Hematopoietic multipotent progenitor cell treated with erythropoietin and hydrocortisone succinate and interleukin-3 and kit ligand, for 4 days (in vitro differentiated cells): ENCODE measurements around the gene AKR1D1.
"Not testable (repeated sequence)": the region's sequence is repeated elsewhere in the genome, so short reads cannot be mapped to it uniquely, and the experiment has no call there.

Experiments used
- DNase-seq: peaks from one replicate; pipeline ENCODE4 v3.0.0-alpha.2; 2015

The AKR1D1 gene, protein sequence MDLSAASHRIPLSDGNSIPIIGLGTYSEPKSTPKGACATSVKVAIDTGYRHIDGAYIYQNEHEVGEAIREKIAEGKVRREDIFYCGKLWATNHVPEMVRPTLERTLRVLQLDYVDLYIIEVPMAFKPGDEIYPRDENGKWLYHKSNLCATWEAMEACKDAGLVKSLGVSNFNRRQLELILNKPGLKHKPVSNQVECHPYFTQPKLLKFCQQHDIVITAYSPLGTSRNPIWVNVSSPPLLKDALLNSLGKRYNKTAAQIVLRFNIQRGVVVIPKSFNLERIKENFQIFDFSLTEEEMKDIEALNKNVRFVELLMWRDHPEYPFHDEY

DNA sequence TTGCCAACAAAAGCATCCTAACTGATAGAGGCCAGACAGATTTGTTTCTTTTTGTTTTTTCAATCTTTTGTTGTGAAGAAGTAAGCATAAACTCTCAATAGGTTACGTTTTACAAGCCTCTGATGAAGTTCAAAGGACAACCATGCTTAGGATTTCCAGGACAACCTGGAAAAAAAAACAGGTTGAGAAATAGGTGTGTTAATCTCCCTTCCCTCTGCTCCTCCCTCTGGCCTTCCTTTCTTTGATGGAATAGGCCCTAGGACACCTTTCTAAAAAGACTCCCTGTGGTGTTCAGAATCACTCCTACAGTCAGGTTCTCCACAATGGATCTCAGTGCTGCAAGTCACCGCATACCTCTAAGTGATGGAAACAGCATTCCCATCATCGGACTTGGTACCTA lies at the start of gene AKR1D1:
Gene AKR1D1, plus strand, starts transcription at position 264 of the 400 bp plus-strand sequence. Its CDS starts 60 bp downstream, at position 324.
- no peak for DNase-seq

DNA sequence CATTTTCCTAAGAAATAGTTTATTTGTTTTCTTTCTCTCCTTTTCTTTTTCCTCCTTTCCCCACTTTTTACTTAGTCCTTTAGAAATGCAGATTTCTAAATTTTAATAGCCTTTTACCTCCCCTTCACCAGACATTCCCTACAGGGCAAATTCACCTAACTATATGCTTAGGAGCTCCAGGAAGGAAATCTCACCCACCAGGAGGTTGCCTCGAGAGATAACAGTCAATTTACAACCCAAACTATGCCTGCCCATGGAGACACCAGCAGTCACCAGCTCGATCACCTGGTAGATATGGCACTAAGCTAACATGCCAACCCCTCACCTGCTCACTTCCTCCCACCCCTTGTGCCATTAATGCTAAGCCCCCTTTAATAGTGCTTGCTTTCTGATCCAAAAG lies 49.2 kb upstream of the AKR1D1 start:
- no peak for DNase-seq

DNA sequence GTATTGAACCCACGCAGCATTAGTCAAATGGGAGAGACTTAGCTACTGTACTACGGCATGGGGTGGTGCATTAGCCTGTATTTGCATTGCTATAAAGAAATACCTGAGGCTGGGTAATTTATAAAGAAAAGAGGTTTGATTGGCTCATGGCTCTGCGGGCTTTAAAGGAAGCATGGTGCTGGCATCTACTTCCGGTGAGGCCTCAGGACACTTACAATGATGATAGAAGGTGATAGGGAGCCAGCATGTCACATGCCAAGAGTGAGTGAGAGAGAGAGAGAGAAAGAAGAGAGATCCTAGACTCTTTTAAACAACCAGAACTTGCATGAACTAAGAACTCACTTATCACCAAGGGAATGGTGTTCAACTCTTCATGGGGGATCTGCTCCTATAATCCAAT lies 47.1 kb upstream of the AKR1D1 start:
- DNase-seq: no peak

DNA sequence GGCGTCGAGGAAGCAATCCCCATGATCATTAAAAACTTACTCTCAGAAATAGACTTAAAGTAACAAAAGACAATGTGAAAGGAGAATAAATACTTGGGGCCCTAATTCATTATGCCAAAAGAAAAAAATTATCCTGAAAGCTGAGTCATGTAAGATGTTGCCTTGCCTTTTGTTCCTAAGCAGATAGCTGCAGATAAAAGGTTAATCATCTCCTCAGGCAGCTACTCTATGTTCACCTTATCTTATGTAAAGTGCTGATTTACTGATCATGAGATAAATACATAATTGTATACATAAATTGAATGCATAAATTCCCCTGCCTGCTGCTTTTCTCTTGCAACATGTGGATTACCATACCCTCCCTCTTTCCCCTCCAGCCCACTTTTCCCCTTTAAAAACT lies 46.3 kb upstream of the AKR1D1 start:
- no peak for DNase-seq

DNA sequence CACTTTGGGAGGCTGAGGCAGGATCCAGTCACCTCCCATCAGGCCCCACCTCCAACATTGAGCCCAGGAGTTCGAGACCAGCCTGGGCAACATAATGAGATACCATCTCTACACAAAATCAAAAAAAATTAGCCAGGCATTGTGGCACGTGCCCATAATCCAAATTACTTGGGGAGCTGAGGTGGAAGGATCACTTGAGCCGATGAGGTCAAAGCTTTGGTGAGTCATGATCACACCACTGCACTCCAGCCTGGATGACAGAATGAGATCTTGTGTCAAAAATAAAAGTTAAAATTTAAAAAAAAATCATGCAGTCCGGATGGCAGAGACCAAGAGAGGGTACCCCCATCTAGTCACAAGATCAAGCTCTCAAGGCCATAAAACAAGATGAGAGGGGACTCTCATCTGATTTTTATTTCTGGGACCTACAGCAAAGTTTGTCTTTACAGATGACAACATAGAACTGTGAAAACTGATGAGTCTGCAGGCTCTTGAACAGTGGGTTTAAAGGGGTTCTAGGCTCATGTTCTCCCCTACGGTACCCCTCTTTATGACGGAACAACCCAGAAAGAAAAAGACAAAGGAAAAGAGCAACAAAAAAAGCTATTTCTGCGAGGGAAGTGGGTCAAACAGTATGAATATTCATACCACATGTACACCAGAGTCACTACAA lies 45.4 kb upstream of the AKR1D1 start:
- no peak for DNase-seq

DNA sequence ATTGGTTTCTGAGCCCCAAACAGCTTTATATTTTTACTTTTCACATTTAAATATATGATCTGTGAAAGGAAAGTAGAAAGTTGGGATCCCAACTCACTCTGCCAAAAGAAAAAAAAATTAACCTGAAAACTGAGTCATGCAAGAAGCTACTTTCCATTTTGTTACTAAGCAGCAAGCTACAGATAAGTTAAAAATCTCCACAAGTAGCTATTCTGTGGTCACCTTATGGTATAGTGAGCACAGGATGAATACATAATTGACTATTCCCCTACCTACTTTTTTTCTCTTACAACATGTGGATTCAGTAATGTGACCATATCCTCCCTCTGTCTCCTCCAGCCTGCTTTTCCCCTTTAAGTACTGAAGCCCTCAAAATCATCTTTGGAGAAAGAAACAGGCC lies 44.1 kb upstream of the AKR1D1 start:
- DNase-seq: no peak

DNA sequence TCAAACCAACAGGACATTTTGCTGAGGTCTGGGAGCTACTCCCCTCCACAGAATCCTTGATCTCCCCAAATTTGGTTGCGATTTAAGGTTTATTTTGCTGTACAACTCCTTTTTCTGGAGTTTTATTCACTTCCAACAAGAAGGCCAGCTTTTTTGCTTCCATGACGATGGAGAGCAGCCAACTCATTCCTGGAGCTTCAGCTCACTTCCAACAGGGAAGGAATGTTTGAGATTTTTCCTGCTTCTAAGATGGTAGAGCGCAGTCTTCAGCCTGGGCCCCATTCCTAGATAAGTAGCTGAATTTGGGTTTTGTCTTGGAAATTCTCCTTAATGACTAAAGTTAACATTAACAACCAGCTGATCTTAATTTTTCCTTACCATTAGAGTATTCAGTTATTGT lies 43.5 kb upstream of the AKR1D1 start:
- no peak for DNase-seq

DNA sequence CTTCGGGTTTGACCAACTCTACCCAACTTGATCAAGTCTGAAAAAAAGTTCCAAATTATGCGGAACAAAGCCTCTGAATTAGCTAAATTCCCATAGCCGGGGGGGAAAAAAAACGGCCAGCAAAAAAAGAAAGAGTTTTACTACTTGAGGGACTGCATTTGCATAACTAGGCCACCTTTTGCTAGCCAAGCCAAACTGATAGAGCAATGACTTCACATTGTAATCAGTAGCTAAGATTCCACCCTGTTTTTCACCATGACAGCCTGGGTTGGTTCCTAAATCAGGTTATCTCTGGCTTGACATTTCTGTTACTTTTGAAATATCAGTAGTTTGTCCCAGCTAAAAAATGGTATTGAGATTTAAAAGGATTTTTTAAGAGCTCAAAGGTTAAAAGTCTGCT lies 43.0 kb upstream of the AKR1D1 start:
- no peak for DNase-seq

DNA sequence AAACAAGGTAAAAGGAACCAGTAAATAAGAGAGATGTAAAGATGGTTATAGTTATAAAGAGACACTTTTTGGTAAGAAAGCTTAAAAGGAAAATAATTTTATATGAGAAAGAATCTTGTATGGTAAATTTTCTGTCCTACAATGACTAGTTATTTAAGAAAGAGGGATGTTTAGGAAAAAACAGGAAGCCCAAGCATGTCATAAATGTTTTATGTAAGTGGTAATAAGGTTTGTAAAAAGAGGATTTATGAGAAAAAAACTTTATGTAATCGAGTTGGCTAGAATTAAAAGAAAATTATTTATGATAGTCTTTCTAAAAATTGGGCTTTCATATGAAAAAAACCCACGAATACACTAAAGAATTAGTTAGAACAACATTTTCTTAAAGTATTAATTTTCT lies 40.1 kb upstream of the AKR1D1 start:
- DNase-seq: no peak

DNA sequence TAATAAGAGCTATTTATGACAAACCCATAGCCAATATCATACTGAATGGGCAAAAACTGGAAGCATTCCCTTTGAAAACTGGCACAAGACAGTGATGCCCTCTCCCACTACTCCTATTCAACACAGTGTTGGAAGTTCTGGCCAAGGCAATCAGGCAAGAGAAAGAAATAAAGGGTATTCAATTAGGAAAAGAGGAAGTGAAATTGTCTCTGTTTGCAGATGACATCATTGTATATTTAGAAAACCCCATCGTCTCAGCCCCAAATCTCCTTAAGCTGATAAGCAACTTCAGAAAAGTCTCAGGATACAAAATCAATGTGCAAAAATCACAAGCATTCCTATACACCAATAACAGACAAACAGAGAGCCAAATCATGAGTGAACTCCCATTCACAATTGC lies 36.2 kb upstream of the AKR1D1 start:
- DNase-seq: not testable (repeated sequence)

DNA sequence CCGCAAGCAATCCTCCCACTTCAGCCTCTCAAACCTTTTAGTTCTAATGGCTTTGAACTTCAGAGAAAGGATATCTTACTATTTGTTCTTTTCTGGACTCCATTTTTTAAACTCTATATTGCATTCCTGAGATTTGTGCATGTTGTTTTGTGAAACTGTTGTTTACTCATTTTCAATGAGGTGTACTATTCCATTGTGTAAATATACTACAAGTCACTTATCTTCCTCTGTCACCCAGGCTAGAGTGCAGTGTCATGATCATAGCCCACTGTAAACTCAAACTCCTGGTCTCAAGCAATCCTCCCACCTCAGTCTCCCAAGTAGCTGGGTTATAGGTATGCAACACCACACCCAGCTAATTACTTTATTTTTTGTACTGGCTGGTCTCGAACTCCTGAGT lies 31.4 kb upstream of the AKR1D1 start:
- DNase-seq: no peak

DNA sequence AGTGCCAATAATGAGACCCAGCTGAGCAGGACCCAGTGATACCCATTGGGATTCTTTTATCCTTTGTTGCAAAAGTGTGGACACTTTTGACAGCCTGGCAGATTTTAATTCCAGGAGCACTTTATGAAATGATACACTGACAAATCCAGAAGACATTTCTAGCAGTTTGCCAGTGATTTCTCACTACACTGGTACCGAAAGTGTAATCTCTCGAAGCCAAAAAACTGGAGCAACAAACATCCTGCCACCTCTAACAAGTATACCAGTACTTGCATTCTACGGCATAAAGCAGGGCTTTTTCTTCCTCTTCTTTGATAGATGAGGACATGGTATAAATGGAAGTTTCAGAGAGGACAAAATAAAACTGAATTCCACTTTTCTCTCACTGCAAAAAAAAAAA lies 28.4 kb upstream of the AKR1D1 start:
- no peak for DNase-seq

DNA sequence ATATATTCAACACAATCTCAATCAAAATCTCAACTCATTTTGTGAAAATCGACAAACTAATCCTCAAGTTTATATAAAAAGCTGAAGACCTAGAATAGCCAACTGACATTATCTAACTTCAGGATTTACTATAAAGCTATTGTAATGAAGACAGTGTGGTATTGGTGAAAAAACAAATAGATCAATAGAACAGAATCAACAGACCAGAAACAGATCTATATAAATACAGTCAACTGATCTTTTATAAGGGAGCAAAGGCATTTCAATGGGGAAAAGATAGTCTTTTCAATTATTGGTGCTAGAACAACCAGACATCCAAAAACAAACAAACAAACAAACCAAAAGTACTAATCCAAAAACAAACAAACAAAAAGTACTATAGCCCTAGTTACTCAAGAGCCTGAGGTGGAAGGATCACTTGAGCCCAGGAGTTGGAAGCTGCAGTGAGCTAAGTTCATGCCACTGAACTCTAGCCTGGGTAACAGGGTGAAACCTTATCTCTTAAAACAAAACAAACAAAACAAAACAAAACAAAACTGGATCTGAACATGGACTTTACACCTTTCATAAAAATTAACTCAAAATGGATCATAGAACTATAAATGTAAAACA lies 26.6 kb upstream of the AKR1D1 start:
- DNase-seq: no peak

DNA sequence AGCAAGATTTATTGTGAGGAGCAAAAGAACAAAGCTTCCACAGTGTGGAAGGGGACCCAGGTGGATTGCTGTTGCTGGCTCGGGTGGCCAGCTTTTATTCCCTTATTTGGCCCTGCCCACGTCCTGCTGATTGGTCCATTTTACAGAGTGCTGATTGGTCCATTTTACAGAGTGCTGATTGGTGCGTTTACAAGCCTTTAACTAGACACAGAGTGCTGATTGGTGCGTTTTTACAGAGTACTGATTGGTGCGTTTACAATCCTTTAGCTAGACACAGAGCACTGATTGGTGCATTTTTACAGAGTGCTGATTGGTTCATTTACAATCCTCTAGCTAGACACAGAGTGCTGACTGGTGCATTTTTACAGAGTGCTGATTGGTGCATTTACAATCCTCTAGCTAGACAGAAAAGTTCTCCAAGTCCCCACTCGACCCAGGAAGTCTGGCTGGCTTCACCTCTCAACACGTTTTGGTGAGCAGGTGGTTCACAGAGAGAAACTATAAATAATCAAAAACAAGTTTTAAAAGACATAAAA lies 24.5 kb upstream of the AKR1D1 start:
- not testable (repeated sequence) for DNase-seq

DNA sequence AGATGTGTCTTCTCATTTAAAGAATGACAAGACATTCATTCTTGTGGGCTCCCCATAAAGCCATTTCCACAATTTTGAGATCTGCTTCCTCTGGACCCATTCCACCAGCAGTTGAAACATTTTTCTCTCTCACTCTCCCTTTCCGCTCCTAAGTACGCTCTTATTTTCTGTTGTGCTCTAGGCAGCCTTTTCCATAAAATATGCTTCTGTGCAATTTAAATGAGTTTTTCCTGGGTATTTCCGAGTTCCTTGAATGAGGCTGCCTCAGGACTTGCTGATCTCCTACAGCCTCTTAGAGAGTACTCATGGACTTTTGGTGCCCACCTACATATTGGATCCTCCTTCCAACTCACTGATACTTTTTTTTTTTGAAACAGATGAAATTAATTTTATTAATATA lies 23.6 kb upstream of the AKR1D1 start:
- no peak for DNase-seq

DNA sequence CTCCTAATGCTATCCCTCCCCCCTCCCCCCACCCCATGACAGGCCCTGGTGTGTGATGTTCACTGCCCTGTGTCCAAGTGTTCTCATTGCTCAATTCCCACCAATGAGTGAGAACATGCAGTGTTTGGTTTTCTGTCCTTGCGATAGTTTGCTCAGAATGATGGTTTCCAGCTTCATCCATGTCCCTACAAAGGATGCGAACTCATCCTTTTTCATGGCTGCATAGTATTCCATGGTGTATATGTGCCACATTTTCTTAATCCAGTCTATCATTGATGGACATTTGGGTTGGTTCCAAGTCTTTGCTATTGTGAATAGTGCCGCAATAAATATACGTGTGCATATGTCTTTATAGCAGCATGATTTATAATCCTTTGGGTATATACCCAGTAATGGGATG lies 20.6 kb upstream of the AKR1D1 start:
- DNase-seq: not testable (repeated sequence)

DNA sequence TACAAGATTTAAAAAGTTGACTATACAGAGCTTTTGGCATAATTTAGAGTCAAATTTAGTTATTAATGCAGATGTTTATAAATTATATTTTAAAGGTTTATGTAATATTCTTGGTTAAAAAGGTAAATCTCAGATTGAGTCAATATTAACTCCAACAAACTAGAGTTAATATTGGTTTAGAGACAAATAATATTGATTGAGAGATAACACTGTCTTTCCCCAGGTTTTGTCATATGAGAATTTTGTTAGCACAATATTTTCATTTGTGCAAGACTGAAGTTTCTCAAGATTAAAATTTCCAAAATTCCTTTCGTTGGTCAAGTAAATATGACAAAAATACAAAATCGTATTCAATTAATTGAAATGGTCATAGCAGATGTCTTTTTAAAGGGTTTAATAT lies 12.9 kb upstream of the AKR1D1 start:
- DNase-seq: no peak

DNA sequence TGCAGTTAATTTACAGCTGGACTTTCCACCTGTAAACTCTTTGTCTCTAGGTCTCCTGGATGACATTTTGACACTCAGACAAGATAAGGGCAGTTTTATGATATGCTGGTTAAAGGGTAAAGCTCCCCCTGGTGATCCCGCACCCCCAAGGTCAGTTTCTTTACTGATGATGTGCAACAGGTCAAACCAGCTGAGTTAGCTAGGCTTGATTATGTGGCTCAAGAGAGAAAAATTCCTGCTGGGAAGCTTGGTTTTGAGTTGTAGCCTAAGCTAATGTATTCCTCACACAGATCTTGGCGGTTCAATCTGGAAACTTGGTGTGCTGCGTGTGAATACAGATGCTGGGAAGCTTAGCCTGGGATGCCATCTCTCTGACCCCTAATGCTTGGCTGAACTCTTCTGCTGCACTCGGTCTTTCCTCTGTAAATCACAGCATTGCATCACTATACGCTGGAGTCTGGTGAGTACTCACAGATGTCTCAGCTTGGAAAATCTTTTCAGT lies 11.4 kb upstream of the AKR1D1 start:
- DNase-seq: no peak

DNA sequence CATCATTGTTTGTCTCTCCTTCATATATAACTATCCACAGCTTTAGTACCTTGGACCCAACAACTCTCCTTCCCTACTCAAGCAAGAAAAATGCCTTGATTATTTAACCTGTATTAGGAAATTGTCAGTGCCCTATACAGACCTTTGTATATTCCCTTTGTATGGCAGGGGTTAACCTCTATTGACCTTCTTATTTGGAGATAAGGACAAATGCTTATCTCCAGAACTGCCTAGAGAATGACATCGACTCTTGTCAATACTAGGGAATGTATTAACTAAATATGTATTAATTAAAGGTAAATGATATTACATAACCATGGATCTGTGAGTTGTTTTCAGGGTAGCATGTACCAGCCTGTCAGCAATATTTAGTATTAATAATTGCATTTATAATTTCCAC lies 10.4 kb upstream of the AKR1D1 start:
- DNase-seq: no peak

DNA sequence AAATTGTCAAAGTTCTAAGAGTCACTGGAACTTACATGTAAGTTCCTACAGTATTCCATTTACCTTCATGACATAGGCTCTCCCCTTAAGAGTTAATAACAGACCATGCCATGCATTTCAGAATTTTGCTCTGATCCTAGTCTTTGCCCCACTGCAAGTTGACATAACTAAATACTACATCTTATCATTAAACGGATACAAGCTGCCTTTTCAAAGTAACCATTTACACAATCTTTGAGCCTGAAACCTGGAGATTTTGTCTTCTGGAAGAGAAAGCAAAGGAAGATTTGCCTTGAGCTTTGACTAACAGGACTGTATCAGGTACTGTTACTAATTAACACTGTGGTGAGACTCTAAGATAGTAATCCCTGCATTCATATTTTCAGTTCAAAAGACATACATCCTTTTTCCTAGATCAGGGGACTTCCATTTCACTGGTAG lies 9.3 kb upstream of the AKR1D1 start:
- DNase-seq: no peak

DNA sequence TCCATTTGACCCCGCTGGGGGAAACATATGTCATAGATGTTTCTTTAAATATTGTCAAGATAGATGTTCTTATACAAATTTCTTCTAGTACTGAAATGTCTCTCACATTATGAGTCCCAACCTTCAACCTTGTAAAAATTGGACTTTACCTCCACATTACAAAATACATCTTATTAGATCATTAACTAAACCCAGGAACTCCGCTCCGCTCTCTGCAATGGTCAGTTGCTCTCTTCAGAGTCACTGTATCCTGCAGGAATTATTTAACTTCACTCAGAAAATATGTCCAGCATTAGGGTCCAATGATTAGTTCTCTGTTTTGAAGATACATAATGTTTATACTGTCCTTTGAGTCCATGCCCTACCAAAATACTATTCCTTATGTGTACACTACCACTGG lies 8.5 kb upstream of the AKR1D1 start:
- DNase-seq: no peak

DNA sequence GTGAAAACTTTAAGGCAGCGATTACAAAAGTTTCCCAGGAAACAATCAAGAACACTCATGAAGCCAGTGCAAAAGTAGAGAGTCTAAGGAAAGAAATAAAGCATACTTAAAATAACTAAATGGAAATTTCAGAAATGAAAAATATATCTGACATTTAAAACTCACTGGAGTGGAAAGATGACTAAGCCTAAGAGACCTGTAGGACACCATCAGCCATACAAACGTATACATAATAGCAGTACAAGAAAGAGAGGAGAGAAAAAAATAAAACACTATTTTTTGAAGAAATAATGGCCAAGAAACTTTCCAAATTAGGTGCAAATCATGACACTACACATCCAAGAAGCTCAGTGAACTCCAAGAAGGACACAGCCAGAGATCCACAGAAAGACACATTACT lies 5.4 kb upstream of the AKR1D1 start:
- no peak for DNase-seq

DNA sequence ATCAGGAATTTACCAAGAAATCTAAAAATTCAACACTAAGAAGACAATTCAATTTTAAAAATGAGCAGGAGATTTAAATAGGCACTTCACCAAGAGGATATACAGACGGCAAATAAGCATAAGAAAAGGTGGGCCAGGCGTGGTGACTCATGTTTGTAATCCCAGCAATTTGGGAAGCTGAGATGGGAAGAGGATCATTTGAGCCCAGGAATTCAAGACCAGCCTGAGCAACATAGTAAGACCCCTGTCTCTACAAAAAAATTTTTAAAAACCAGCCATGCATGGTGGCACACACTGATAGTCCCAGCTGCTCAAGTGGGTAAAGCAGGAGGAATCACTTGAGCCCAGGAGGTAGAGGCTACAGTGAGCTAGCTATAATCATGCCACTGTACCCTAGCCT lies 3.5 kb upstream of the AKR1D1 start:
- DNase-seq: no peak

DNA sequence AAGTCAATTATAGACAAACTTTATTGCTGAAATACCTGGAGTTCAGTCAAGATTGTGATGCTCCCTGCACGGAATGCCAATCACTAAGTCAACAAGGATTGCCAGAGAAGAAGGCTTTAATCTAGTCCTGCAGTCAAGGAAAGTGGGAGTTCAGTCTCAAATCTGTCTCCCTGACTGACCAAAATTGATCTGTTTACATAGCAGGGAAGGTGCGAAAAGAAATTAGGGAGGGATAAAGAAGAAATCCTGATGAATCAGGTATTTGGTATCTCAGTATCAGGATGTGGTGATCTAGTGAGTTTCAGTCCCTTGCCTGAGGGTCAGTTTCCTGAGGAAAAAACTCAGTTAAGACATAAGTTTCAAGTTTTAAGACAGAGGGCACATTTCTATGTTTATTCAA lies 2.1 kb upstream of the AKR1D1 start:
- DNase-seq: no peak
